GM21786 (cell line): ENCODE results near the gene TMEM147.

Experiments
- ATAC-seq: cut with Tn5 transposase; IDR thresholded peaks from one replicate; pipeline ENCODE4 v1.9.1; 2021; ENCODE audit not compliant: unreplicated experiment

The TMEM147 gene

GRCh38 chr19:35518313-35518712 lies 27.1 kb upstream of the TMEM147 start:
- ATAC-seq: no peak

- no peak for ATAC-seq
Measured at GRCh38 chr19:35519291-35519690, 26.1 kb upstream of the TMEM147 start.

GRCh38 chr19:35521124-35521743 lies 24.2 kb upstream of the TMEM147 start:
- ATAC-seq: no peak

- ATAC-seq: no peak
Measured at GRCh38 chr19:35522745-35523327, 22.6 kb upstream of the TMEM147 start.

- no peak for ATAC-seq
Measured at GRCh38 chr19:35524181-35524837, 21.1 kb upstream of the TMEM147 start.

GRCh38 chr19:35525873-35526272 lies 19.6 kb upstream of the TMEM147 start:
- no peak for ATAC-seq

- ATAC-seq: no peak
Measured at GRCh38 chr19:35528218-35529038, 17.0 kb upstream of the TMEM147 start, which contains the start of gene SBSN. Gene SBSN (minus strand): TSS chr19:35528311. CDS start chr19:35528281, 30 bp downstream.

- ATAC-seq: no peak
Measured at GRCh38 chr19:35529241-35530218, 15.9 kb upstream of the TMEM147 start.

- no peak for ATAC-seq
Measured at GRCh38 chr19:35531291-35531690, 14.1 kb upstream of the TMEM147 start.

GRCh38 chr19:35533201-35533821 lies 12.1 kb upstream of the TMEM147 start, which contains the start of gene GAPDHS:
Gene GAPDHS (plus strand): TSS chr19:35533456. CDS start chr19:35533528, 72 bp downstream.
- ATAC-seq: no peak

GRCh38 chr19:35533822-35534392 lies 11.5 kb upstream of the TMEM147 start:
- ATAC-seq: no peak

GRCh38 chr19:35534803-35535480 lies 10.5 kb upstream of the TMEM147 start:
- ATAC-seq: no peak

- no peak for ATAC-seq
Measured at GRCh38 chr19:35539314-35539713, 6.1 kb upstream of the TMEM147 start.

- no peak for ATAC-seq
Measured at GRCh38 chr19:35539850-35540249, 5.6 kb upstream of the TMEM147 start.

- ATAC-seq: no peak
Measured at GRCh38 chr19:35540356-35540927, 5.0 kb upstream of the TMEM147 start.

- ATAC-seq: no peak
Measured at GRCh38 chr19:35542209-35542608, 3.2 kb upstream of the TMEM147 start.

- ATAC-seq: no peak
Measured at GRCh38 chr19:35543280-35544109, 1.9 kb upstream of the TMEM147 start.
